Fibroblast of skin of left biceps (primary cell): ENCODE results near the gene TTC23.

Source experiments
- DNase-seq, 2 experiments: peaks; one replicate each; pipeline ENCODE4 v3.0.0-alpha.2; 2013; ENCODE audit warnings: low read depth in 2 of 2

TTC23 gene

GRCh38 chr15:99165020-99165790 is 84.2 kb downstream of the TTC23 start:
- no peak for DNase-seq

- DNase-seq, result no peak
These were observed 85.3 kb downstream of the TTC23 start for GRCh38 chr15:99164119-99164518.

GRCh38 chr15:99163271-99164062 is 85.9 kb downstream of the TTC23 start:
- DNase-seq, result no peak

- DNase-seq, result no peak
These were observed 90.6 kb downstream of the TTC23 start for GRCh38 chr15:99158626-99159412.

- DNase-seq, result no peak
These were observed 91.9 kb downstream of the TTC23 start for GRCh38 chr15:99157456-99157855.

GRCh38 chr15:99155961-99156443 is 93.4 kb downstream of the TTC23 start:
- no peak for DNase-seq

- DNase-seq, result no peak
These were observed 95.1 kb downstream of the TTC23 start for GRCh38 chr15:99154271-99154670.

GRCh38 chr15:99153026-99153535 is 96.3 kb downstream of the TTC23 start:
- no peak for DNase-seq

- no peak for DNase-seq
These were observed 98.2 kb downstream of the TTC23 start for GRCh38 chr15:99151156-99151555.

- DNase-seq, result no peak
These were observed 100.0 kb downstream of the TTC23 start for GRCh38 chr15:99149366-99149765.

GRCh38 chr15:99148851-99149276 is 100.5 kb downstream of the TTC23 start:
- no peak for DNase-seq

- DNase-seq, result no peak
These were observed 102.7 kb downstream of the TTC23 start for GRCh38 chr15:99146661-99147060.

- no peak for DNase-seq
These were observed 103.6 kb downstream of the TTC23 start for GRCh38 chr15:99145778-99146177.

GRCh38 chr15:99145005-99145404 is 104.4 kb downstream of the TTC23 start:
- no peak for DNase-seq

GRCh38 chr15:99143655-99144610 is 105.4 kb downstream of the TTC23 start:
- no peak for DNase-seq

GRCh38 chr15:99143242-99143641 is 106.1 kb downstream of the TTC23 start:
- no peak for DNase-seq

GRCh38 chr15:99142562-99142961 is 106.8 kb downstream of the TTC23 start:
- DNase-seq, result no peak

- DNase-seq, result no peak
These were observed 107.4 kb downstream of the TTC23 start for GRCh38 chr15:99141943-99142342.

GRCh38 chr15:99140590-99140989 is 108.8 kb downstream of the TTC23 start:
- no peak for DNase-seq

- DNase-seq, result no peak
These were observed 110.1 kb downstream of the TTC23 start for GRCh38 chr15:99139276-99139675.

- no peak for DNase-seq
These were observed 110.8 kb downstream of the TTC23 start for GRCh38 chr15:99138491-99138982.
